Activated CD8-positive, alpha-beta memory T cell treated with anti-CD3 and anti-CD28 coated beads, Interleukin-2, amount 10 ng/mL, durations not matched to agents 7 days and 5 days (primary cell): ENCODE data around the gene OXLD1. TPM values are rescaled to one million over a fixed set of nuclear protein-coding genes. Genes with fewer than 3 reads are reported as not detected.
A peak's percentile ranks its signal among the peaks of the same experiment; 100 is the strongest.

Experiments used
- ATAC-seq: fragments of 150-1000 bp; cut with Tn5 transposase; one replicate; pipeline ENCODE4 v1.10.0; 2021; ENCODE audit warnings: moderate library complexity
- CTCF ChIA-PET: fragments of 350-600 bp; sonication (Branson Sonifier 250); formaldehyde crosslinking; loops from one replicate; lab custom pipeline; 2021; ENCODE audit warnings: antibody characterized with exemption; lab: Charles Lee
- DNase-seq: peaks from one replicate; pipeline ENCODE4 v3.0.0-alpha.2; 2020
- H3K27ac Mint-ChIP-seq: one replicate; pipeline ENCODE4 v1.8.0; 2021; ENCODE audit warnings: mild to moderate bottlenecking, mixed read lengths
- H3K27me3 Mint-ChIP-seq: one replicate; pipeline ENCODE4 v1.8.0; 2021; ENCODE audit warnings: mixed read lengths
- H3K36me3 Mint-ChIP-seq: one replicate; pipeline ENCODE4 v1.8.0; 2021; ENCODE audit warnings: mild to moderate bottlenecking, mixed read lengths
- H3K4me1 Mint-ChIP-seq: one replicate; pipeline ENCODE4 v1.8.0; 2021; ENCODE audit warnings: mixed read lengths
- H3K4me3 Mint-ChIP-seq: one replicate; pipeline ENCODE4 v1.8.0; 2021; ENCODE audit warnings: mild to moderate bottlenecking, moderate library complexity, mixed read lengths
- H3K9me3 Mint-ChIP-seq: one replicate; pipeline ENCODE4 v1.8.0; 2022; ENCODE audit warnings: low read depth, mixed read lengths
- total RNA-seq, 2 experiments: library from RNA; stranded (reverse); gene quantifications; one replicate each; pipeline ENCODE4 v1.2.3, GENCODE V29; 2021

OXLD1 gene
- total RNA-seq, result 10 to 100 TPM; 57.9 to 68.5 TPM

DNA sequence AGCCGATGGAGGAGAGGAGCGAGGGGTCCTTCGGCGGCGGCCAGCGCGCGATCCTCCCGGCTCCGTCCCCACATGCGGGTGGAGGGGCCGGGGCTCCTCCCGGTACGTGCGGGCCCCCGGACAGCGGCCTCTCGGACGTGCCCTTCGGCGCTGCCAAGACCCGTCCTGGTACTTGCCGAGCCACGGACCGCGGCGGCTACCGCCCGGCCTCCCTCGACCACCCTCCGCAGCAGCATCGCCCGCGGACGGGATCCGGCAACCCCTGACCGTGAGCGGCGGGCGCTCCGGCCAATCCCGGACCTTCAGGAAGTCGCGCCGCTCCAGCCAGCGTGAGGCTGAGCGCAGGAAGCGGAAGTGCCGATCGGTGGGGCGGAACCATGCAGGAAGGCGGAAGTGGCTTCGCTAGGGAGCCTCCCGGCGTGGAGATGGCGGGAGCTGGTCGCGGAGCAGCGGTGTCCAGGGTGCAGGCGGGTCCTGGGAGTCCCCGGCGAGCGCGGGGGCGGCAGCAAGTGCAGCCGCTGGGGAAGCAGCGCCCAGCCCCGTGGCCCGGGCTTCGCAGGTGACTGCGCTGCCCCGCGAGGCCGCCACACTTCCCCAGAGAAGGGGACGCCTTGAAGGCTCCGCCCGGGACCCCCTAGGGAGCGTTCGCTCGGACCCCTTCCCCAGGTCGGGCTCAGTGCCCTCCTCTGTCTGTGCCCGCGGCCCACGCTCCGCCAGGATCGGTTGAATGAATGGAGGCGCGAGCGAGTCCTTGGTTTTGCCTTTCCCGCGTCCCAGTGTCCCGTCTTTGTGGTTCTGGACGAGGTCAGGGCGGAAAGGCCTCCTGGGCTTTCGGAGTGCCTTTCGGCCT is at the start of gene OXLD1, which contains the start of gene CCDC137:
Gene OXLD1 (minus strand): TSS at position 264 of the 850 bp plus-strand sequence. CDS start 28 bp downstream, at position 236.
Gene CCDC137 (plus strand): TSS at position 396 of the 850 bp plus-strand sequence. CDS start 30 bp downstream, at position 426.
- peaks cover 62% of the 10 kb centered on the region for H3K4me1 Mint-ChIP-seq
- no peaks in the 10 kb centered on the region for H3K9me3 Mint-ChIP-seq
- H3K4me3 Mint-ChIP-seq, result peak within 1 kb of the TSS; percentile 89
- H3K36me3 Mint-ChIP-seq, result peaks cover 44% of the 10 kb centered on the region
- no peaks in the 10 kb centered on the region for H3K27me3 Mint-ChIP-seq
- peak; percentile 97 for DNase-seq
- CTCF ChIA-PET, result interaction anchor here (1.5 to 1.7 kb wide), 2 partner anchors 16 to 31 kb away, joined by 6 to 7 read pairs; partner anchors contain the start of genes ARL16 and HGS
- ATAC-seq, result peak; percentile 94
- peak within 1 kb of the TSS; percentile 94 for H3K27ac Mint-ChIP-seq

DNA sequence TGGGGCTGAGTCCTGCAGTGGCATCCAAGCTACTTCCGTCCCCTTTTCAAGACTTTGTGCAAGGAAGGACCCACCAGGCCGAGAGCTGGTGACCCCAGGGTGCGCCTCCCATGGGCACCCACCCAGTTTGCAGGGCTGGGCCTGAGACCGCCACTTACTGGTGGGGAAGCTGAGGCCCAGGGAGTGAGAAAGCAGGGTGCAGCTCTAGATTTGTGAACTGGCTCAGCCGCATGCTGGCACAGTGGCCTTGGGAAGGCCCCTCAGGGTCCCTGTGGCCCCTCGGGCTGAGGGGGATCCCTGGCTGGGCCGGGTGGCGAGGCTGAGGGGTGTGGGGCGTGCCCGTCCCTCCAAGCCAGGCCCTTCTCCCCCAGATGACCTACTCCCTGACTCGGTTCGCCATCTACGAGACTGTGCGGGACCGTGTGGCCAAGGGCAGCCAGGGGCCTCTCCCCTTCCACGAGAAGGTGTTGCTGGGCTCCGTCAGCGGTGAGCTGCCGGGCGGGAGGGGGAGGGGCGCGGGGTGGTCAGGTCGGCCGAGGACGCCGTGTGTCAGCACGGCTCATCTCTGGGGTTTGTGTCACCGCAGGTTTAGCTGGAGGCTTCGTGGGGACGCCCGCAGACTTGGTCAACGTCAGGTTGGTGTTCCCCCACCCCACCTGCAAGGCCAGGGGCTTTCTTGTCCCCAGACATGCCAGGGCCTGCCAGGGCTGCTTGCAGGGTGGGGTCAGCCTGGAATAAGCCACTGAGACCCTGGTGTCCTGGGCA is 48.9 kb upstream of the OXLD1 start:
- Mint-ChIP-seq H3K9me3 (no peaks in the 10 kb centered on the region), H3K36me3 (peaks cover 3% of the 10 kb centered on the region), H3K4me3 (no peak overlapping the region), H3K4me1 (peaks cover 27% of the 10 kb centered on the region), H3K27ac (no peak overlapping the region), H3K27me3 (no peaks in the 10 kb centered on the region)
- DNase-seq, result no peak
- CTCF ChIA-PET, result interaction anchor here (1.3 to 1.5 kb wide), 2 partner anchors 10 to 148 kb away, joined by 4 read pairs; no protein-coding TSS in a partner anchor
- ATAC-seq, result no peak

GRCh38 chr17:81714412-81715106 is 48.2 kb upstream of the OXLD1 start:
- ATAC-seq (no peak), DNase-seq (no peak)
- CTCF ChIA-PET, result interaction anchor here (1.3 to 2.1 kb wide), 3 partner anchors 9 to 149 kb away, joined by 4 to 10 read pairs (median 4); partner anchors contain the start of genes ARL16 and HGS
- Mint-ChIP-seq H3K9me3 (no peaks in the 10 kb centered on the region), H3K36me3 (peaks cover 2% of the 10 kb centered on the region), H3K27ac (no peak overlapping the region), H3K27me3 (no peaks in the 10 kb centered on the region), H3K4me3 (no peak overlapping the region), H3K4me1 (peaks cover 29% of the 10 kb centered on the region)

GRCh38 chr17:81713556-81714411 is 47.4 kb upstream of the OXLD1 start:
- H3K9me3 Mint-ChIP-seq, result no peaks in the 10 kb centered on the region
- H3K4me1 Mint-ChIP-seq, result peaks cover 29% of the 10 kb centered on the region
- CTCF ChIA-PET, result interaction anchor here (1.1 to 2.1 kb wide), 5 partner anchors 8 to 149 kb away, joined by 3 to 10 read pairs (median 6); partner anchors contain the start of genes ARL16 and HGS
- ATAC-seq, result no peak
- H3K27me3 Mint-ChIP-seq, result no peaks in the 10 kb centered on the region
- H3K27ac Mint-ChIP-seq, result no peak overlapping the region
- peak overlapping the region; percentile 81 for H3K4me3 Mint-ChIP-seq
- peaks cover 2% of the 10 kb centered on the region for H3K36me3 Mint-ChIP-seq
- no peak for DNase-seq

DNA sequence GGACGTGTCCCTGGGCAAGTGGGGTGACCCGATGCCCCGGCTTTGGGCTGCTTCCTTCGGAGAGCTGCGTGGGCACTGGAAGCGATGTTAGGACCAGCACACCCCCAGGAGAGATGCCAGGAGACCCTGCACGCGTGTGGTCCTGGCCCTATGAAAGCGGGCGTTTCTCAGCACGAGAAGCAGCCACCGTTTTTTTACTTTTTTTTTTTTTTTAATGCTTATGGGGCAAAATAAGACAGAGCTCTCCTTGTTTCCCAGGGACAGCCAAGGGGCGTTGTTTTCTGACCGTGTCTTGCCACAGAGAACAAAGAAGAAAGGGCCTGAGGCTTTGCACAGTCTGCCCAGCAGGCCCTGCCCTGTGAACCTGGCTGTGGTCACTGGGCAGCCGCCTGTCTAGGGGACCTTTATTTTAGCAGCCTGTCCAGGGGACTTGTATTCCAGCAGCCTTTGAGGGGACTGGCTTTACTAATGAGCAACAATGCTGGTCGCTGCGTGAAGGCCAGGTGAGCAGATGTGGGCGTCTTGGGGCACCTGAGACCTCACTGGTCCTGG is 46.7 kb upstream of the OXLD1 start:
- Mint-ChIP-seq H3K4me1 (peaks cover 29% of the 10 kb centered on the region), H3K27ac (peak overlapping the region; percentile 69), H3K4me3 (peak overlapping the region; percentile 81), H3K36me3 (peaks cover 2% of the 10 kb centered on the region), H3K9me3 (no peaks in the 10 kb centered on the region), H3K27me3 (no peaks in the 10 kb centered on the region)
- DNase-seq (no peak), ATAC-seq (no peak)
- CTCF ChIA-PET, result interaction anchor here (1.1 to 2.1 kb wide), 4 partner anchors 9 to 29 kb away, joined by 3 to 10 read pairs (median 7); partner anchors contain the start of genes ARL16 and HGS

DNA sequence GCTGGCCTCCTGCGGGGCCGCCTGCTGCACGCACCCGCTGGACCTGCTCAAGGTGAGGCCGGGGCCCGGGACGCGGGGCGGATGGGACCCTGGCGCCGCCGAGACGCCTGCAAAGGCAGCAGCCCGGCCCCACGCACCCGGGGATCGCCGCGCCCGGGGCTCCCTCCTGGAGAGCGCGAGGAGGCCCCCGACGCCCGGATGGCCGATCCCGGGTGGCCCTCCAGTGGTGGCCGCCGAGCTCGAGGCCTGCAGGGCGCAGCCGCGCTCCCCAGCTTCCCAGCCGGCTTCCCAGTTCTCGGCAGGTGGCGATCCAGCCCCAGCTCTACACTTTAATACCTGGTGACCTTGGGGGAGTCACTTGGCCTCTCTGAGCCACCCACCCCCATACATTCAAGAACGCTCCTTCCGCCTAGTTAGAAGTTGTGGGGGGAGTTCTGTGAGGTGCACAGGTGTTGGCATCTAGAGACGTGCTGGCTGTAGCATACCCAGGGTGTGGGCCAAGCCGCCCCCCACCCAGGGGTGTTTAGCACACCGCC is 46.1 kb upstream of the OXLD1 start:
- H3K9me3 Mint-ChIP-seq, result no peaks in the 10 kb centered on the region
- H3K36me3 Mint-ChIP-seq, result peaks cover under 1% of the 10 kb centered on the region
- H3K4me3 Mint-ChIP-seq, result peak overlapping the region; percentile 81
- H3K27ac Mint-ChIP-seq, result peak overlapping the region; percentile 69
- CTCF ChIA-PET, result interaction anchor here (1.1 to 2.1 kb wide), 4 partner anchors 10 to 29 kb away, joined by 3 to 10 read pairs (median 7); partner anchors contain the start of genes ARL16 and HGS
- H3K4me1 Mint-ChIP-seq, result peaks cover 29% of the 10 kb centered on the region
- ATAC-seq (peak; percentile 32), DNase-seq (no peak)
- no peaks in the 10 kb centered on the region for H3K27me3 Mint-ChIP-seq

- Mint-ChIP-seq H3K9me3 (no peaks in the 10 kb centered on the region), H3K4me3 (peak within 1 kb of the TSS; percentile 81), H3K27ac (peak within 1 kb of the TSS; percentile 83), H3K4me1 (peaks cover 29% of the 10 kb centered on the region), H3K27me3 (no peaks in the 10 kb centered on the region), H3K36me3 (peaks cover 4% of the 10 kb centered on the region)
- CTCF ChIA-PET, result interaction anchor here (0.8 to 1.5 kb wide), 5 partner anchors 9 to 97 kb away, joined by 3 to 8 read pairs (median 6); partner anchors contain the start of gene MRPL12
- peak; percentile 86 for ATAC-seq
- peak; percentile 89 for DNase-seq
Measured at GRCh38 chr17:81711814-81712467, 45.5 kb upstream of the OXLD1 start, which contains the start of gene SLC25A10. TSS of gene SLC25A10 (plus strand) at chr17:81712284. CDS start at chr17:81712427, 143 bp downstream.

GRCh38 chr17:81710514-81711308 is 44.3 kb upstream of the OXLD1 start:
- H3K27ac Mint-ChIP-seq, result peak overlapping the region; percentile 83
- no peak for ATAC-seq
- peaks cover 14% of the 10 kb centered on the region for H3K36me3 Mint-ChIP-seq
- H3K9me3 Mint-ChIP-seq, result no peaks in the 10 kb centered on the region
- CTCF ChIA-PET, result interaction anchor here (0.8 to 1.4 kb wide), 3 partner anchors 8 to 96 kb away, joined by 3 to 8 read pairs (median 4); partner anchors contain the start of gene MRPL12
- DNase-seq, result peak; percentile 60
- H3K27me3 Mint-ChIP-seq, result no peaks in the 10 kb centered on the region
- H3K4me3 Mint-ChIP-seq, result peak overlapping the region; percentile 54
- peaks cover 33% of the 10 kb centered on the region for H3K4me1 Mint-ChIP-seq

- peaks cover 22% of the 10 kb centered on the region for H3K36me3 Mint-ChIP-seq
- CTCF ChIA-PET, result interaction anchor here (1.5 to 1.6 kb wide), 2 partner anchors 24 to 33 kb away, joined by 4 read pairs; partner anchors contain the start of genes ARL16 and HGS
- no peak for ATAC-seq
- H3K9me3 Mint-ChIP-seq, result no peaks in the 10 kb centered on the region
- H3K27me3 Mint-ChIP-seq, result no peaks in the 10 kb centered on the region
- H3K4me3 Mint-ChIP-seq, result no peak overlapping the region
- no peak overlapping the region for H3K27ac Mint-ChIP-seq
- peaks cover 38% of the 10 kb centered on the region for H3K4me1 Mint-ChIP-seq
- no peak for DNase-seq
Measured at GRCh38 chr17:81708739-81709185, 42.4 kb upstream of the OXLD1 start.
